ENCODE results near the gene NAPA. TPM values are rescaled to one million over a fixed set of nuclear protein-coding genes. Genes with fewer than 3 reads are reported as not detected.
A peak's percentile ranks its signal among the peaks of the same experiment; 100 is the strongest.

The NAPA gene
- total and polyA plus RNA-seq, 8 donors = 106 to 131 (median 119) TPM

DNA sequence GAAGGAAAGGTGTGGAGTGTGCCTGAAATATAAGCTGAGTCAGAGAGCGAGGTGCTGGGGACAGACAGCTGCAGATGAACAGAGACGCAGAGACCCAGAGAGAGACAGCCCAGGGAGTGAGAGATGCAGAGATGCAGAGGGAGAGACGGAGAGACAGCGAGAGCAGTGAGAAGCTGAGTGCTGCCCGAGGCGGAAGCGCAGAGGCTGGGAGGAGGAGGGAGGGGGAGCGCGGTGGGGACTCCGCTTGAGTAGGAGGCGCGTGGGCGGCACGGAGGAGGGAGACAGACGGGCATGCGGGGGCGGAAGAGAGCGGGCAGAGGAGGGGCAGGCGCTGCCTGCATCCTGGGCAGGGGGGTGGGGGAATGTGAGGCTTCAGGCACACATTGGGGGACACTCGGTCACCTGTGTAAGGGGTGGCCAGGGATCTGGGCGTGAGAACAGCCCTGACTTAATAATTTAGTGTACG is 68.9 kb downstream of the NAPA start:
- H3K27me3 ChIP-seq = peaks cover 47 to 100% of the 10 kb centered on the region in 2 donors
- intact Hi-C loops (cut with DNase I) = no loop called here
- H3K4me1 ChIP-seq = peaks cover 4 to 24% of the 10 kb centered on the region in 2 donors
- no peak overlapping the region for H3K4me3 ChIP-seq
- no peak overlapping the region for H3K27ac ChIP-seq
- no peaks in the 10 kb centered on the region for H3K36me3 ChIP-seq
- peak in 2 of 4 donors; percentile 47 to 86 for DNase-seq
- ATAC-seq = peak; percentile 61
- H3K9me3 ChIP-seq = peaks cover 0 to 3% of the 10 kb centered on the region in 2 donors
- TF ChIP-seq CTCF (IDR thresholded peaks at IDR 0.05) = no peak

DNA sequence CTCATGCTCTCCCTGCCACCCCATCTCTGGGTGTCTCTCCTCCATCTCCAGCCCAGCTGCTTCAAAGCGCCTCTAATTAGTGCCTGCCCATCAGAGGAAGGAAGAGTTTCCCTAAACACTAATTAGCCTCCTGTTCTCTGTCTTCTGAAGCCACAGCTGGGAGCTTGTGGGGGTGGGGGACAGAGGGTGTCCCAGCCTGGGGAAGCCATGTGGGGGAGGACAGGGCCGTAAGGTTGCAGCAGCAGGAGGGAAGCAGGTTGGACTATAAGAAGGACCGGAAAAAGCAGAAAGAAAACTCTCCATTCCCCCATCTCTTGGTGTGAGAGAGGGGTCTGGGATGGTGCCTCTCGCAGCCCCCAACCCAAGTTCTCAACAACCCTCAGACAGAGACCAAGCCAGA is 69.3 kb downstream of the NAPA start:
- intact Hi-C loops (cut with DNase I) = no loop called here
- peaks cover 4 to 24% of the 10 kb centered on the region in 2 donors for H3K4me1 ChIP-seq
- H3K27ac ChIP-seq = no peak overlapping the region
- no peak for DNase-seq
- no peak for TF ChIP-seq CTCF (IDR thresholded peaks at IDR 0.05)
- no peak for ATAC-seq
- peaks cover 0 to 3% of the 10 kb centered on the region in 2 donors for H3K9me3 ChIP-seq
- H3K36me3 ChIP-seq = no peaks in the 10 kb centered on the region
- no peak overlapping the region for H3K4me3 ChIP-seq
- peaks cover 47 to 100% of the 10 kb centered on the region in 2 donors for H3K27me3 ChIP-seq

- peaks cover 47 to 89% of the 10 kb centered on the region in 2 donors for H3K27me3 ChIP-seq
- H3K9me3 ChIP-seq = peaks cover 0 to 3% of the 10 kb centered on the region in 2 donors
- DNase-seq (no peak), ATAC-seq (no peak)
- peaks cover 4 to 24% of the 10 kb centered on the region in 2 donors for H3K4me1 ChIP-seq
- TF ChIP-seq CTCF (IDR thresholded peaks at IDR 0.05) = no peak
- H3K4me3 ChIP-seq = no peak overlapping the region
- H3K36me3 ChIP-seq = no peaks in the 10 kb centered on the region
- no peak overlapping the region for H3K27ac ChIP-seq
- intact Hi-C loops (cut with DNase I) = no loop called here
These were observed 70.5 kb downstream of the NAPA start for GRCh38 chr19:47444388-47444821.

DNA sequence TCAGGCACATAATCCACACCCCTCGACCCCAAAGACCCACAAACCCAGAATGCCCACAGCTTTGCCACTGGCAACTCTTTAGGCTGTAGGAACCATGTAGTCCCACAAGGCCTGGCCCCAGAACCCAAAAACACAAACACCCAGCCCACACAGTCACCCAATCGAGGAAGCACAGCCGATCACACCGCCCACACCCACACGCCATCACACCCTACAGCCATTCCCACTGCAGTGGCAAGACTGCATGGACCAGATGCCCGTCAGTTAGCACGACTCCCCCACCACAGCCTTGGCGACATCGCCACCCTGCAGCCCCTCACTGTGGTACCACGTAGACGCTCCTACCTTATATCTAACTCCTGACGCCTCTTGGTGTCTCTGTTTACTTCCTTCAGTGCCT is 71.5 kb downstream of the NAPA start:
- no peak overlapping the region for H3K27ac ChIP-seq
- H3K27me3 ChIP-seq = peaks cover 42 to 89% of the 10 kb centered on the region in 2 donors
- TF ChIP-seq CTCF (IDR thresholded peaks at IDR 0.05) = no peak

DNA sequence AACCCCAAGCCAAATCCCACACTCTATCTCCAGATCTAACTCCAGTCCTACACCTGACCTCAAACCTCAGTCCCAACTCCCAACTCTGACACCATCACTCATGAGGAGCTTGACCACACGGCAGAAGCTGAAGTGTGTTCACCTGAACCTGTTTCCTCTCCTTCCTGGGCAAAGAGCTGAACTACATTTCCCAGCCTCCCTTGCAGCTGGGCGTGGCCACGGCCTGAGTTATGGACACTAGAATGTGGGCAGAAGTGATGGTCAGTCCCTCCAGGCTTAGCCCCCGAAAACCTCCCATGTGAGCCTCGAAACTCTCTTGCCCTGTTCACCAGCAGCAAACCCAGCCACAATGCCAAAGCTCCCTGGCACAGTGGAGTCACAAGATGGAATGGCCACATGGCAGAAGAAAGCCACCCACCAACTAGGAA is 76.1 kb downstream of the NAPA start:
- ATAC-seq (no peak), DNase-seq (no peak)
- H3K4me3 ChIP-seq = no peak overlapping the region
- H3K9me3 ChIP-seq = no peaks in the 10 kb centered on the region
- intact Hi-C loops (cut with DNase I) = loop anchor here (5.0 to 10.0 kb wide), 2 partner anchors 263 to 266 kb away; no protein-coding TSS in a partner anchor
- no peaks in the 10 kb centered on the region for H3K36me3 ChIP-seq
- H3K4me1 ChIP-seq = peaks cover 0 to 3% of the 10 kb centered on the region in 2 donors
- peaks cover 4 to 89% of the 10 kb centered on the region in 2 donors for H3K27me3 ChIP-seq
- TF ChIP-seq CTCF (IDR thresholded peaks at IDR 0.05) = no peak
- H3K27ac ChIP-seq = no peak overlapping the region

More for the DNA sequence above, 71.5 kb downstream of the NAPA start:
- peaks cover 0 to 3% of the 10 kb centered on the region in 2 donors for H3K9me3 ChIP-seq
- H3K4me3 ChIP-seq = no peak overlapping the region
- ATAC-seq (no peak), DNase-seq (no peak)
- no peaks in the 10 kb centered on the region for H3K36me3 ChIP-seq
- intact Hi-C loops (cut with DNase I) = no loop called here
- H3K4me1 ChIP-seq = peaks cover 4 to 24% of the 10 kb centered on the region in 2 donors

Other genes starting within 250 kb of the NAPA start
- 10 to 100 TPM; 22.1 to 22.2 TPM for gene INAFM1, start 240.2 kb downstream of the NAPA start, total RNA-seq
- 10 to 100 TPM in 5 of 6 donors, 1 to 10 TPM in 1; 8.7 to 15.7 (median 11.5) TPM for gene INAFM1, start 240.2 kb downstream of the NAPA start, polyA plus RNA-seq (ENCODE audit: insufficient read length in 6 of 6)
- 100 to 1,000 TPM in 1 of 2 donors, 10 to 100 TPM in 1; 28.3 to 110 TPM for gene C5AR1, start 205.2 kb downstream of the NAPA start, total RNA-seq
- 1 to 10 TPM; 2.0 to 4.7 (median 2.5) TPM for gene C5AR1, start 205.2 kb downstream of the NAPA start, polyA plus RNA-seq (ENCODE audit: insufficient read length in 6 of 6)
- 10 to 100 TPM in 1 of 2 donors, 1 to 10 TPM in 1; 3.4 to 11.2 TPM for gene C5AR2, start 182.9 kb downstream of the NAPA start, total RNA-seq
- under 1 TPM; 0.48 to 0.85 (median 0.75) TPM for gene C5AR2, start 182.9 kb downstream of the NAPA start, polyA plus RNA-seq (ENCODE audit: insufficient read length in 6 of 6)
- 10 to 100 TPM in 1 of 2 donors, 1 to 10 TPM in 1; 9.4 to 18.2 TPM for gene DHX34, start 165.7 kb downstream of the NAPA start, total RNA-seq
- 10 to 100 TPM; 12.1 to 17.8 (median 14.9) TPM for gene DHX34, start 165.7 kb downstream of the NAPA start, polyA plus RNA-seq (ENCODE audit: insufficient read length in 6 of 6)
- 10 to 100 TPM in 1 of 2 donors, 1 to 10 TPM in 1; 6.7 to 11.8 TPM for gene MEIS3, start 95.5 kb downstream of the NAPA start, total RNA-seq
- gene MEIS3, start 95.5 kb downstream of the NAPA start, polyA plus RNA-seq (ENCODE audit: insufficient read length in 6 of 6) = 10 to 100 TPM; 23.7 to 30.2 (median 24.4) TPM
- gene SLC8A2, start 43.2 kb downstream of the NAPA start, total RNA-seq = under 1 TPM in 1 of 2 donors, not detected in 1; 0.06 TPM
- gene SLC8A2, start 43.2 kb downstream of the NAPA start, polyA plus RNA-seq (ENCODE audit: insufficient read length in 6 of 6) = under 1 TPM; 0.10 to 0.34 (median 0.21) TPM
- 10 to 100 TPM; 12.0 to 12.3 TPM for gene KPTN, start 30.8 kb downstream of the NAPA start, total RNA-seq
- 10 to 100 TPM; 13.1 to 17.8 (median 14.4) TPM for gene KPTN, start 30.8 kb downstream of the NAPA start, polyA plus RNA-seq (ENCODE audit: insufficient read length in 6 of 6)
- gene ZNF541, start 58.1 kb upstream of the NAPA start, total RNA-seq = under 1 TPM; 0.37 to 0.50 TPM
- under 1 TPM; 0.09 to 0.24 (median 0.13) TPM for gene ZNF541, start 58.1 kb upstream of the NAPA start, polyA plus RNA-seq (ENCODE audit: insufficient read length in 6 of 6)
- gene BICRA, start 94.1 kb upstream of the NAPA start, total RNA-seq = 10 to 100 TPM; 13.8 to 15.5 TPM
- 10 to 100 TPM; 13.9 to 18.8 (median 15.7) TPM for gene BICRA, start 94.1 kb upstream of the NAPA start, polyA plus RNA-seq (ENCODE audit: insufficient read length in 6 of 6)
- gene EHD2, start 198.4 kb upstream of the NAPA start, total RNA-seq = 100 to 1,000 TPM; 195 to 263 TPM
- 100 to 1,000 TPM in 5 of 6 donors, 10 to 100 TPM in 1; 97.3 to 141 (median 122) TPM for gene EHD2, start 198.4 kb upstream of the NAPA start, polyA plus RNA-seq (ENCODE audit: insufficient read length in 6 of 6)
- 100 to 1,000 TPM; 130 to 157 TPM for gene NOP53, start 230.5 kb upstream of the NAPA start, total RNA-seq
- gene NOP53, start 230.5 kb upstream of the NAPA start, polyA plus RNA-seq (ENCODE audit: insufficient read length in 6 of 6) = 100 to 1,000 TPM; 439 to 557 (median 478) TPM

Data from left lung (tissue), 10 donors.